Kidney capillary endothelial cell (primary cell): ENCODE measurements around the gene MAP4K2.

Experiments used
- DNase-seq: peaks from one replicate; pipeline ENCODE4 v3.0.0-alpha.2; 2018; ENCODE audit warnings: low spot score

Gene MAP4K2

GRCh38 chr11:64736654-64737053 lies 66.4 kb downstream of the MAP4K2 start:
- no peak for DNase-seq

DNA sequence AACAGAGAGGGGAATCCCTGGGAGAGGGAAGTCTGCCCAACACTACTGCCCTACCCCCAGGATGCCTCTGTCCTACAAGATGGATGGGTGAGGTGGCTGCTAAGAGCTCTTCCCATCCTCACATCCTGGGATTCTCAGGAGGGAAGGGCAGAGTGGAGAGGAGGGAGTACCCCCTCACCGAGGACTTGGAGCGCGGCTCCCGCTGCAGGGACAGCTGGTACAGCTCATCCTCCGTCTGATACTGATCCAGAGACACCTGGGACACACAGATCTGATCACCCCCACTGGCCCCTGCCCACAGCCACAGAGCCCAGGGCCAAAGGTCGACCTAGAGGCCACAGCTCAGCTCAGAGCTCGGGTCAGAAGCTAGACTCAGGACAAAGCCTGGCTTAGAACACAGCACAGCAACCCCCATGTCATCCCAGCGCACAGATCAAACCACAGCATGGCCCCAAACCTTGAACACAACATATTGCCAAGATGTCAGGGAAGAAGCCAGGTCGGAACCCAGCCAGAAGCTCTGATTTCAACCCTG lies 67.2 kb downstream of the MAP4K2 start:
- DNase-seq = no peak
